T47D (cell line): ENCODE results near the gene ATG7.
"Not testable (repeated sequence)": the region's sequence is repeated elsewhere in the genome, so short reads cannot be mapped to it uniquely, and the experiment has no call there.

Experiments used
- DNase-seq, 2 experiments: peaks; one replicate each; pipeline versions ENCODE4 v3.0.0 to v3.0.0-alpha.2; 2011 to 2012; ENCODE audit warnings: low read depth in 1 of 2, low spot score in 1 of 2
- JUND ChIP-seq: IDR thresholded peaks from 2 replicates; pipeline ENCODE4 v1.6.1; 2012; ENCODE audit warnings: low read depth
- in situ Hi-C: cut with HindIII; loops from 2 replicates; pipeline ENCODE4 v1.10.0; 2016; ENCODE audit warnings: low sequenced_read_pairs, low pct_unique_long_range_greater_than_20kb

ATG7 gene

GRCh38 chr3:11564577-11565001 is 292.4 kb downstream of the ATG7 start:
- DNase-seq: no peak
- in situ Hi-C loops: no loop called here
- TF ChIP-seq JUND: no peak

- no peak for TF ChIP-seq JUND
- in situ Hi-C loops: no loop called here
- DNase-seq: no peak
Observed at GRCh38 chr3:11565072-11565471, 292.9 kb downstream of the ATG7 start.

DNA sequence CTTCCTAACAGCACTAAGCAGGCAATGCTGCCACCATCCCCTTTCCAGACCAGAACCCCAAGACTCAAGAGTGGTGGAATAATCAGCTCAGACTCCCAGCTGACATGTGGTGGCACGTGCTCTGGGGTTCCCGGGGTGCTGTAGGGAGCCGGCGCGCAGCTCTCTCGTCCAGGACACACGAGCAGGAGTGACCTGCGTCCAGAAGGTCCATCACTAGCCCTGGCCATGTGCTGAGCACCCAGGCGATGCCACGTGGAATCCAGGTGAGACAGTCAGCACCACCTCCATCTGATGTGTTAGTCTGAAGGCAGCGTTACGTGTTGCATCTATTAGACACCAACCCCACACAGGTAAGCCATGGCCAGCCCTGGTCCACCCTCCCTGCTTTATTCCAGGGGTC is 293.3 kb downstream of the ATG7 start:
- in situ Hi-C loops: no loop called here
- no peak for TF ChIP-seq JUND
- DNase-seq: no peak

GRCh38 chr3:11565932-11566331 is 293.7 kb downstream of the ATG7 start:
- DNase-seq: no peak
- no peak for TF ChIP-seq JUND
- in situ Hi-C loops: no loop called here

- in situ Hi-C loops: no loop called here
- TF ChIP-seq JUND: no peak
- no peak for DNase-seq
Observed at GRCh38 chr3:11566478-11566877, 294.3 kb downstream of the ATG7 start.

- in situ Hi-C loops: no loop called here
Observed at GRCh38 chr3:11566916-11567315, 294.7 kb downstream of the ATG7 start.

GRCh38 chr3:11567516-11568467 is 295.6 kb downstream of the ATG7 start:
- no peak for DNase-seq
- in situ Hi-C loops: no loop called here
- no peak for TF ChIP-seq JUND

More at GRCh38 chr3:11566916-11567315, 294.7 kb downstream of the ATG7 start:
- TF ChIP-seq JUND: no peak
- DNase-seq: no peak

GRCh38 chr3:11568503-11569155 is 296.4 kb downstream of the ATG7 start:
- in situ Hi-C loops: no loop called here
- DNase-seq: no peak
- no peak for TF ChIP-seq JUND

DNA sequence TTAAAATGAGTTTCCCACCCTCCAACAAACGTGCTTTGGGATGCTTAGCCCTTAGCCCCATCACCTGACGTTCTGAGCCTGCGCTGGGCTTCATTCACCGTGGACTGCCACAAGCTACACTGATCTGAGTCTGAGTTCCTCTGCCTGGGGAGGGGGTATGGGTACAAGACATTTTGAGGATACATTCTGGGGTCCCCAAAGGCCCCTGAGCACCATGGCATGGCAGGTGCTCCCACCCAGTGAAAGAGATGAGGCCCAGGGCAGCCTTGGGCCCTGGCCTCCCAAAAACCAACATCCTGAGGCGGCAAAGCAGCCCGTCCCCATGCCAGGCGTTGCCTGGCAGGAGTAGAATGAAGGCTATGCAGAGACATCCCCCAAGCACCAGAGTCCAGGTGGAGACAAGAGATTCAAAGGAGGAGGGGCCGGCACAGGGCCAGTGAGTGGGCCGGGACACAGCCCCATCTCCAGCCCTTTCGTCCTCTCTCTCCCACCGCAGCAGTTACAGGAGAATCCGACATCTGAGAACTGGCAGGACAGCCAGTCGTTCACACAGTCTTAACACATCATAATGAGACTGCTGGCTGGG is 297.1 kb downstream of the ATG7 start:
- DNase-seq: no peak
- TF ChIP-seq JUND: no peak
- in situ Hi-C loops: no loop called here

DNA sequence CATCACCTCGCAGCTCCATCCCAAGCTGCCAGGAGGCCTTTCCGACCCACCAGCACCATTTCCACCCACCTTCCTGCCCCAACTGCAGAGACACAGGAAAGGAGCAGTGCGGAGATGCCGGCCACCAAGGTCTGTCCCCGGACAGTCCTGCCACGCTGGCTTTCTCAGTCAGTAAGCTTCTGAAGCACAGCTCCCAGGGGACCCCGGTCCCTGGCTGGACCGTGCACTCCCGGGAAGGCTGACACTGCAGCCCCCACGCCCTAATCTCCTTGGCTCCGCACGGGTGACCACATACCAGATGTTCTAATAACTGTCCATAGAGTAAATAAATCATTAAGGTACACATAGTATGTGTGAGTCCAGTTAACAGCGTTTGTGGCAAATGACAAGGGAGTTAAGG is 298.1 kb downstream of the ATG7 start:
- no peak for TF ChIP-seq JUND
- in situ Hi-C loops: no loop called here

DNA sequence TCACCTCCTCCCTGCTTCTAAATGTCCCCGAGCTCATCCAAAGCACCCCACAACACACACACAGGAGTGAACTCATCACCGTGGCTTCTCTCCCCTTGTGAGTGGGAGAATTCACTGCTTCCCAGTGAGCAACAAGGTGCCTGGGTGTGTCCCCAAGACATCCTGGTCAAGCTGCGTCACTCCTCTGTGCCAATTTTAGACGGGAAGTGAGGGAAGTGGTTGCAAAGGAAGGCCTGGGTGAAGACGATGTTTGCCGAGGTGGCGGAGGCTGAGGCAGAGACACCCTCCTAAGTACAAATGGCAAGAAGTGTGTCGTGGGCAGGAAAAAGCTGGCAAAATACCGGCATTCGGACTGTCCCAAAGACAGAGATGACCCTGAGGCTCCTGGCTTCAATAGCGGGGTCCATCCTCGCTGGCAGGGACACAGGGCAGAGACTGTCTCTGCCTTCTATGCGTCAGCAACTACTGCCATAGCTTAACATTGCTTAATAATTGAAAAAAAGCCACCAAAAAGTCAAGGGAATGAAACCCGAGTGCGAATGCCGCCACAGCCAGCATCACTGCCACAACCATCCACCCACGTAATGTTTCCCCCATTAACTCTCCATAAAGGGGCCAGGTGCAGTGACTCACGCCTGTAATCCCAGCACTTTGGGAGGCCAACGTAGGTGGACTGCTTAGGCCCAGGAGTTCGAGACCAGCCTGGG is 298.7 kb downstream of the ATG7 start:
- no peak for TF ChIP-seq JUND
- DNase-seq: no peak
- in situ Hi-C loops: no loop called here

More for the DNA sequence above, 298.1 kb downstream of the ATG7 start:
- DNase-seq: no peak

GRCh38 chr3:11572660-11573059 is 300.5 kb downstream of the ATG7 start:
- DNase-seq, in situ Hi-C loops: not testable (repeated sequence)
